SHP77 treated with DMSO at 0.1 percent for 48 hours (cell line): Measurements from ENCODE around the gene SCYL3.
"Not testable (repeated sequence)": the region's sequence is repeated elsewhere in the genome, so short reads cannot be mapped to it uniquely, and the experiment has no call there.

Source experiments
- DNase-seq: peaks from one replicate; lab custom pipeline; 2025; lab: John Stamatoyannopoulos, UW

SCYL3 gene, protein sequence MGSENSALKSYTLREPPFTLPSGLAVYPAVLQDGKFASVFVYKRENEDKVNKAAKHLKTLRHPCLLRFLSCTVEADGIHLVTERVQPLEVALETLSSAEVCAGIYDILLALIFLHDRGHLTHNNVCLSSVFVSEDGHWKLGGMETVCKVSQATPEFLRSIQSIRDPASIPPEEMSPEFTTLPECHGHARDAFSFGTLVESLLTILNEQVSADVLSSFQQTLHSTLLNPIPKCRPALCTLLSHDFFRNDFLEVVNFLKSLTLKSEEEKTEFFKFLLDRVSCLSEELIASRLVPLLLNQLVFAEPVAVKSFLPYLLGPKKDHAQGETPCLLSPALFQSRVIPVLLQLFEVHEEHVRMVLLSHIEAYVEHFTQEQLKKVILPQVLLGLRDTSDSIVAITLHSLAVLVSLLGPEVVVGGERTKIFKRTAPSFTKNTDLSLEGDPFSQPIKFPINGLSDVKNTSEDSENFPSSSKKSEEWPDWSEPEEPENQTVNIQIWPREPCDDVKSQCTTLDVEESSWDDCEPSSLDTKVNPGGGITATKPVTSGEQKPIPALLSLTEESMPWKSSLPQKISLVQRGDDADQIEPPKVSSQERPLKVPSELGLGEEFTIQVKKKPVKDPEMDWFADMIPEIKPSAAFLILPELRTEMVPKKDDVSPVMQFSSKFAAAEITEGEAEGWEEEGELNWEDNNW

DNA sequence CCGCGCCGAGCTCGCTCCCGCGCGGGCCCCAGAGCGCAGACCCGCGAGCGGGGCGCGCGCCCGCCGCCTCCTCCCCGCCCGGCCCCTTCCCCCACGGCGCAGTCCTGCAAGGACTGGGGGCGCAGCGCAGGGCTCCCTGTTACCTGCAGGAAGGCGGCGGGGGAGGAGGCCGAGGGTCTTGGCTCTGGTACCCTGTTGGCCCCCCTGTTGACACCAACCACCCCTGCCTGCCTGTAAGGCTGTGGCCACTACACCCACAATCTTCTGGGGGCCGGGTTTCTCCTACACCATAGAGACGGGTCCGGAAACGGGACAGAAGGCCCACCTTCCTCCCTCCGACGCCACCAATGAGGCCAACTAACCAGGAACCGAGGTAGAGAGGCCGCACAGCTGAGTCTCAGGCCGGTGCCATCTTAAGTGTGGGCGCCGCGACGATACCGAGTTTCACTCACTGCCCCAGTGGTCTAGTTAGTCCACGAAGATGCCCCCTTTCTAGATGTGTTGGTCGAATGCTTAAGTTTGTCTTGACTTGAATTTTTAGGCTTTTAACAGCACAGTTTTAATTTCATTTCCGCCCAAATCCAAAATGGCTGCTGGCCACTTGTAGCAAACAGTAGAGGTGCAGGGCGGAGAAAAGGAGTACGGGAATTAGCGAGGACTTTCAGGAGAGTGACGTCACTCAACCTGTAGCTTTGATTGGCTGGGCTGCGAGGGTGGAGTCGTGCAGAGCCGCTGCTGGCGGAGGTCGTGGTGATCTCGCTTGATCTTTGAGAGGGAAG is at the start of gene SCYL3:
Gene SCYL3 (minus strand): TSS at position 252 of the 779 bp plus-strand sequence. CDS start 5,056 bp downstream, outside the sequence.
- peak; percentile 95 for DNase-seq

GRCh38 chr1:169941982-169942830 is 48.5 kb upstream of the SCYL3 start:
- no peak for DNase-seq

DNA sequence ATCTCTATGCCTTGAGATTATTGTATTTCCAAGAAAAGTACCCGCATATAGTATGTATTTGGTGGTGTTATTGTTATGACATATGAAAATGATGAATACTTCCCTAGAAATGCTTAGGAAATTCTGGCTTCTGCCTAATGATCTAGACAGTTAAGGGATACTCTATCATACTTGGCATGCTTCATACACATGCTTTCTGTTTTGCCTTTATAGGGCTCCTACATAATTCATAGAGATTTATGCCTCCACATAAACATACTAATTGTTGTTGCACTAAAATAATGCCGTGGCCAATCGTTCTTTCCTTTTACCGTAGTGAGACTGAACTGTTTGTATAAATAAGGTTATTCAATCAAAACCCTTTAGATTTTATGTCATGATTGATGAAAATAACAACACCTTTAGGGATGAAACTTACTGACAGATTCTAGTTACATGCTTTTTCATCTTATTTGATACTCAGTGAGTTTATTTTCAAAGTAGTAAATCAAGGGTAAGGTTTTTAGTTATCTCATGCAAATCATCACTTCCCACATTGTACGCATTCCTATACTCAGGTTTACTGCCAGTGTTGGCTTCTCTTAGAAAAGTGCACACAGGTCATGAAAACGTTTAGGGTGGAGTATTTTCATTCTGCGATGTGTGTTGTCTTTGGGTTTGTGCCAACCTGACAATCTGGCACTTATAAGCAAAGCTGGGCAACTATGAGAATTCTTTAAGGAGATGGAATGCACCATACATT is 40.5 kb upstream of the SCYL3 start:
- no peak for DNase-seq

DNA sequence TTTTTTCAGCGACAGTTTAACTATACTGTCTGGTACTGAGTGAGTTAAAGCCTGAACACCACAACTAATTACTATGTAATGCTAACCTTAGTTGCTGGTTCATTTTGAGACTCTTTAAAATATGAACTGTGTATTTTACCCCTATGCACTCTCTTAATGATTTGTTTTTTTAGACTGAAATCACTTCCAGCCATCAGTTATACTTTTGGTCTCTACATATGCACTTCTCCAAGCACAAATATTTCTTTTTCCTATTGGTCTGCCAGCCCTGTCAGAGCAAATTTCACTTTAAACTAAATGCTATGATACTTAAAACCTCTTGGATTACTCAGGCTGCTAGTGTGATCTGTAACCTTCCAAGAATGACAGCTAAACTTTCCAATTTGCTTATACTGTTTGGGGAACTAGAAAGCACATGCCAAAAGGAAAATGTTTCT is 38.1 kb upstream of the SCYL3 start:
- no peak for DNase-seq

- DNase-seq = no peak
These were observed 35.5 kb upstream of the SCYL3 start for GRCh38 chr1:169929210-169929526.

DNA sequence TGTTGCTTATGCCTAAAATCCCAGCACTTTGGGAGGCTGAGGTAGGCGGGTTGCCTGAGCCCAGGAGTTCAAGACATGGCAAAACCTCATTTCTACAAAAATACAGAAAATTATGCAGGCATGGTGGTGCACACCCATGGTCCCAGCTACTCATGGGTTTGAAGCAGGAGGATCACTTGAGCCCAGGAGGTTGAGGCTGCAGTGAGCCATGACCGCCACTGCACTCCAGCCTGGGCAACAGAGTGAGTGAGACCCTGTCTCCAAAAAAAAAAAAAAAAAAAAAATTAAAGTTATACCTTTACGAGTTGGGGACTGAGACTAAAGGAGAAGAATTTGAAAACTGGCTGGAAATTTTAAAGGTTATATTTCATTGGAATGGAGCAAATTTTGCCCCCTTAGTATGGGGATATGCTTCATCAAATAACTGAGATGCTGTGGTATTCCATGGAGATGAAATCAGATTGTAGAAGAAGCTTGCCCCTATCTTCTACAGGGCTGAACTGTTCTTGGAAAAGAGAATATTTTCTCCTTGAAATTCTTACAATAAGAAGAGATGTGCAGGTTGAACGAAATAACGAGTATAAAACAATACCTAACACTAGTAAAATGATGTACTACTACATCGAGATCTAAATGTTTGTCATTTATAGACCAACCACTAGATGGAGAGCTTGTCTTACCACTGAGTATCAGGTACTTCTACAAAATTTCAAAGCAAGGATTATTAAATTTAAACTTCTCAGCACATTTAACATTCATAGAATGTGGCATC is 34.9 kb upstream of the SCYL3 start:
- peak; percentile 41 for DNase-seq

DNA sequence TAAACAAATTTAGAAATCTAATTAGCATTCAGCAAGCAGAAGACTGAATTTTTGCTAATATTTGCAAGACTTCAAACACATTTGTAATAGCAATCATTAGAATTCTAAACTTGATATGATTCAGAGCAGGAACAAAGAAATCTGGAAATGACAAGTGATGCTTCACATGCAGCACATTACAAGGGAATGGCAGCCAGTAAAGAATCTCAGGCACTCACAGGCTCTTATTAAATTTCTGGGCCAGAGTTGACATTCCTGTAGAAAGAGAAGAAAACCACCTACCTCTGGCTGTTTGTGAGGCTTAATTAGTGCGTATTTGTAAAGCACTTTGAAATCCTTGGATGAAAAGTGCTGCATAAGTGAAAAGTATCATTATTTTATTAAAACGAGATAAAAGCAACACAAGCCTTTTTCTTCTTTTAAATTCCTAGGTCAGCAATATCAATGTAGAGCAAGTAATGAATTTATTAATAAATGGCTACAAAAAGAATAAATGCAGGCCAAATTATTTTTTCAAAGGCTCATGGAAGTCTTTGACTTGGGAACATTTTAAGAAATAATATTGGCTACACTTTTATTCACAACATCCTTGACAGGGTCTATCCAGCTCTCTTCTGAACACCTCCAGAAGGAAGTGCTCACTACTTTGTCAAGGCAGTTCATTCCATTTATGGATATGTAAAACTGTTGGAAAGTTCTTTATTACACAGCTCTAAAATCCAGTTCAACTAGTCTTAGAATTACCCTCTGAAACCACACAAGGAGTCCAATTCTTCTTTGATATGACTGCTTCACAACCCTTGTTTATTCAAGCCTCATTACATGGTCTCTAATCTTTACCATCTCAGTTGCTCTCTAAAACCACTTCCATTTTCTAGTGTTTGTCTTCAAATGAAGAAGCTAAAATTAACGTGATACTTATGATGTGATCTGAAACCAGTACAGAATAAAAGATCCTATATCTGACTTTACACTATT is 32.1 kb upstream of the SCYL3 start:
- no peak for DNase-seq

- no peak for DNase-seq
These were observed 31.1 kb upstream of the SCYL3 start for GRCh38 chr1:169924829-169925228.

GRCh38 chr1:169924063-169924462 is 30.4 kb upstream of the SCYL3 start:
- DNase-seq = no peak

- DNase-seq = no peak
These were observed 27.4 kb upstream of the SCYL3 start for GRCh38 chr1:169921080-169921479.

DNA sequence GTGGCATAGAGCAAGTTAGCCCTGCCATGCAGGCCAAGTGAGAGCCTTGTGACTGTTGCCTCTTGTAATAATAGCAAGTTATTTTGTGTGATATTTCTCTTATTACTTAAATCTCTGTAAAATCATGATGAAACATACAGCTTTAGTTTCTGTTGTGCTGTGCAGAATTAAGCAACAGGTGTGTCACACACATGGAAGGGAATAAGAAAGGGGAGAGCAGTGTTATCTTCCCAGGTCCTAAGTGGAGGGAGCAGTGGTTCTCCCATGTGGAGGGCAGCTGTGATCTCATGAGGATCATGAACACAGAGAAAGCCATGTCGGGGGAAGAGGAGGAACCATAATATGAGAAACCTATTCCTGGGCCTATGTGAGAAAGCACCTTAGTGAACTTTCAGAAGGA is 25.2 kb upstream of the SCYL3 start:
- DNase-seq = no peak

GRCh38 chr1:169918220-169918619 is 24.5 kb upstream of the SCYL3 start:
- not testable (repeated sequence) for DNase-seq

GRCh38 chr1:169915150-169915549 is 21.5 kb upstream of the SCYL3 start:
- DNase-seq = no peak

DNA sequence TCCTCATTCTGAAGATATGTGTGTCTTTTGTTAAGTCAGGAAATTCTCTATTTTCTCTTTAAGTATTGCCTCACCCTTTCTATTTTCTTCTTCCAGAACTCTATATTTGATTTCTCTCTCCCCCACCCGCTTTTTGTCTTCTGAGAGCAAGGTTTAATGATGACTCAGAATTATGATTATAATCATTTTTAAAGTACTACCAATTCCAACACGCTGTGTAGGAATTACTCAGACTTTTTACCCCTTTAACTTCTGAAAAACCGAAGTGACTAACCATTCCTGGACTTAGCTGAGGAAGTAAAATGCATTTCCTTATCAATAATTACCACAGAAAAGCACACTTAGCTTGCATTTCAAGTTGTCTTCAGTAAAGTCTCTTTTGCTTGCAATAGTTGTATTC is 20.8 kb upstream of the SCYL3 start:
- no peak for DNase-seq

GRCh38 chr1:169909499-169909898 is 15.8 kb upstream of the SCYL3 start:
- DNase-seq = no peak

DNA sequence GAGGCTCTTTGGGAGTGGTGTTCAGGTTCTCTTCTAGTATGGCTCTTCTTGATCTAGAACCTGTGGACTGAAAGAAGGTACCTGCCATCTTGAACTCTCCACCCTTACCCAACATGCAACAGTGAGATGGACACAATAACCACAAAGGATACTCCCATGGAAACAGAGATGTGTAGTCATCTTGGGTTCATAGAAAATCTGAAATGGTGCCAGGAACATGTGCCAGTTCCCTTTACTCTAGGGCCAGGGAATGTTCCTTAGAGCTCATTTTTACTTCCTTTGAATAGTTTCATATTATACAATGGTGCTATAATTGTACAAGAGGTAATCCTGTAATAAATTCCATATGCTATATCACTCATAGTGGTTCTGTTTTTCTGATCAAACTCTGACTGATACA is 13.2 kb upstream of the SCYL3 start:
- no peak for DNase-seq

- DNase-seq = no peak
These were observed 11.1 kb upstream of the SCYL3 start for GRCh38 chr1:169904834-169905233.

- DNase-seq = no peak
These were observed 9.1 kb upstream of the SCYL3 start for GRCh38 chr1:169902751-169903150.

DNA sequence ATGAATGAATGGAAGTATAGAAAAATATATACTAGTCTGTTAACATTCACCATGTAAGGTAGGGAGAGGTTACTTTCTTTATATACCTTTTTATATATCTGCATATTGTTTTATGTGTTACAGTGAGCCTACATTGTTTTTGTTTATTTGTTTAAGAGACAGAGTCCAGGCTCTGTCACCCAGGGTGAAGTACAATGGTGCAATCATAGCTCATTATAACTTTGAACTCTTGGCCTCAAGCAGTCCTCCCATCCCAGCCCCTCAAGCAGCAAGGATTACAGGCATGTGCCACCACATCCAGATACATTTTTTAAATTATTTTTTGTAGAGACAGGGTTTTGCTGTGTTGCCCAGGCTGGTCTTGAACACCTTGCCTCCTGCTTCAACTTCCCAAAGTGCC is 7.4 kb upstream of the SCYL3 start:
- DNase-seq = no peak
